Endothelial cell of umbilical vein (primary cell): Measurements from ENCODE around the gene LNX2. TPM values are rescaled to one million over a fixed set of nuclear protein-coding genes. Genes with fewer than 3 reads are reported as not detected.

Experiments used
- BruUV-seq: library from RNA; stranded (reverse); fragments of 400-500 nt; replicated peaks from 2 replicates; lab custom pipeline; 2021; lab: Mats Ljungman, UMichigan
- CTCF ChIA-PET: fragments of 300-600, 350-600 bp; sonication (Branson Sonifier 250); formaldehyde crosslinking; loops from one replicate; lab custom pipeline; 2021; ENCODE audit warnings: antibody characterized with exemption, inconsistent platforms; lab: Charles Lee
- POLR2A ChIA-PET: fragments of 300-600, 350-600 bp; sonication (Branson Sonifier 250); formaldehyde crosslinking; loops from one replicate; lab custom pipeline; 2021; ENCODE audit warnings: antibody characterized with exemption, inconsistent platforms; lab: Charles Lee
- DNase-seq: peaks from one replicate; pipeline ENCODE4 v3.0.0-alpha.2; 2011; ENCODE audit warnings: low read depth, low spot score
- FAIRE-seq: peaks from 2 replicates; lab custom pipeline; 2011; peaks lifted over from hg19 to GRCh38; lab: Jason Lieb, UNC
- H2AFZ ChIP-seq: 2 replicates; pipeline ENCODE4 v1.6.0; 2012; ENCODE audit warnings: low read depth, low read length, control low read depth, inconsistent platforms
- H3K27ac ChIP-seq: 2 replicates; pipeline ENCODE4 v1.5.1; 2011; ENCODE audit warnings: low read depth, mild to moderate bottlenecking, control low read depth, low read length, moderate library complexity; ENCODE audit not compliant: insufficient read depth
- H3K27me3 ChIP-seq, 2 experiments: 2 replicates each; pipeline versions ENCODE4 v1.6.0 to v1.6.1; 2011; ENCODE audit warnings: low read length in 2 of 2, mixed read lengths in 1 of 2; ENCODE audit not compliant: control insufficient read depth in 2 of 2, insufficient read depth in 2 of 2
- H3K36me3 ChIP-seq, 2 experiments: 2 replicates in 1 of 2; 3 replicates in 1 of 2; pipeline ENCODE4 v1.5.1; 2011; ENCODE audit warnings: low read length in 2 of 2, mild to moderate bottlenecking in 1 of 2, moderate library complexity in 1 of 2; ENCODE audit not compliant: control insufficient read depth in 2 of 2, insufficient read depth in 2 of 2; ENCODE audit errors: extremely low read depth in 1 of 2
- H3K4me1 ChIP-seq: 3 replicates; pipeline ENCODE4 v1.5.1; 2011; ENCODE audit warnings: mild to moderate bottlenecking, low read length; ENCODE audit not compliant: control insufficient read depth, insufficient read depth; ENCODE audit errors: extremely low read depth
- H3K4me2 ChIP-seq: 2 replicates; pipeline ENCODE4 v1.6.1; 2011; ENCODE audit warnings: low read length, control low read depth, mixed read lengths; ENCODE audit not compliant: insufficient read depth
- H3K4me3 ChIP-seq, 3 experiments: fragments of 200-600 bp in 1 of 3; sonication (generic), shearing (Covaris generic) in 1 of 3; replicated peaks in 1 of 3; 2 replicates each; pipeline ENCODE4 v1.5.1; 2011 to 2016; ENCODE audit warnings: control low read depth in 3 of 3, low read length in 3 of 3, mild to moderate bottlenecking in 2 of 3, inconsistent platforms in 1 of 3, low read depth in 1 of 3, moderate library complexity in 1 of 3; ENCODE audit not compliant: insufficient read depth in 1 of 3
- H3K79me2 ChIP-seq: 2 replicates; pipeline ENCODE4 v1.6.0; 2012; ENCODE audit warnings: low read length, inconsistent platforms; ENCODE audit not compliant: control insufficient read depth, insufficient read depth
- H3K9ac ChIP-seq: replicated peaks from 2 replicates; pipeline ENCODE3; 2011; ENCODE audit warnings: low read length, control low read depth; ENCODE audit not compliant: insufficient read depth; ENCODE audit errors: extremely low read depth
- H3K9me1 ChIP-seq: replicated peaks from 3 replicates; pipeline ENCODE4 v1.6.0; 2011; ENCODE audit warnings: mild to moderate bottlenecking, low read length; ENCODE audit not compliant: control insufficient read depth, insufficient read depth; ENCODE audit errors: extremely low read depth
- H3K9me3 ChIP-seq: replicated peaks from 2 replicates; pipeline ENCODE4 v1.5.1; 2012; ENCODE audit warnings: low read length, inconsistent platforms; ENCODE audit not compliant: control insufficient read depth, insufficient read depth
- H4K20me1 ChIP-seq: replicated peaks from 2 replicates; pipeline ENCODE3; 2011; ENCODE audit warnings: mild to moderate bottlenecking, low read length; ENCODE audit not compliant: control insufficient read depth, insufficient read depth; ENCODE audit errors: extremely low read depth
- EZH2 ChIP-seq: IDR thresholded peaks from 2 replicates; pipeline ENCODE4 v1.6.1; 2012; ENCODE audit warnings: borderline replicate concordance, low read depth, mild to moderate bottlenecking, moderate library complexity, low read length, inconsistent platforms; ENCODE audit not compliant: severe bottlenecking
- FOS ChIP-seq: IDR thresholded peaks from 2 replicates; pipeline ENCODE4 v1.6.1; 2011; ENCODE audit warnings: mild to moderate bottlenecking, low read length, moderate library complexity, borderline replicate concordance; ENCODE audit not compliant: insufficient read depth
- GATA2 ChIP-seq: IDR thresholded peaks from 2 replicates; pipeline ENCODE4 v1.7.0; 2011; ENCODE audit warnings: low read depth, mild to moderate bottlenecking, moderate library complexity, mixed read lengths, low read length; ENCODE audit not compliant: insufficient read length, insufficient read depth
- JUN ChIP-seq: IDR thresholded peaks from 2 replicates; pipeline ENCODE4 v1.6.1; 2011; ENCODE audit warnings: borderline replicate concordance, low read depth; ENCODE audit not compliant: insufficient read length, insufficient read depth
- MYC ChIP-seq: IDR thresholded peaks from one replicate; pipeline ENCODE4 v1.6.1; 2011; ENCODE audit warnings: mild to moderate bottlenecking, low read depth, low read length
- POLR2A ChIP-seq: IDR thresholded peaks from 2 replicates; pipeline ENCODE4 v1.6.1; 2012; ENCODE audit warnings: low read depth, mild to moderate bottlenecking, control low read depth, low read length
- POLR2AphosphoS5 ChIP-seq: IDR thresholded peaks from 2 replicates; pipeline ENCODE4 v1.6.1; 2012; ENCODE audit warnings: low read depth, mild to moderate bottlenecking, control low read depth, low read length, moderate library complexity; ENCODE audit not compliant: insufficient read depth
- dilution Hi-C: fragments of 300-500 bp; cut with MboI; formaldehyde crosslinking; loops from one replicate; pipeline ENCODE4 v1.15.0; 2019; ENCODE audit warnings: low sequenced_read_pairs; ENCODE audit not compliant: extremely low pct_ligation_motif_present
- intact Hi-C: fragments of 100-400 bp; cut with micrococcal nuclease; formaldehyde crosslinking; loops from one replicate; pipeline ENCODE4 v1.10.0; 2022
- polyA plus RNA-seq, 4 experiments: library from polyadenylated mRNA; depleted of rRNA in 3 of 4; stranded (reverse) in 3 of 4; unstranded in 1 of 4; fragments of >200 nt; gene quantifications; 2 replicates each; pipeline versions ENCODE4 v1.2.1 to v1.2.3, GENCODE V29; 2011 to 2012; ENCODE audit warnings: missing spikeins in 1 of 4
- total RNA-seq: library from RNA; stranded (reverse); gene quantifications from 2 replicates; pipeline ENCODE4 v1.2.3, GENCODE V29; 2021

LNX2 gene
- total and polyA plus RNA-seq, 2 donors (not counting 3 experiments of a cell fraction or from before 2014, with no cell fraction given), result 7.0 to 9.1 TPM

DNA sequence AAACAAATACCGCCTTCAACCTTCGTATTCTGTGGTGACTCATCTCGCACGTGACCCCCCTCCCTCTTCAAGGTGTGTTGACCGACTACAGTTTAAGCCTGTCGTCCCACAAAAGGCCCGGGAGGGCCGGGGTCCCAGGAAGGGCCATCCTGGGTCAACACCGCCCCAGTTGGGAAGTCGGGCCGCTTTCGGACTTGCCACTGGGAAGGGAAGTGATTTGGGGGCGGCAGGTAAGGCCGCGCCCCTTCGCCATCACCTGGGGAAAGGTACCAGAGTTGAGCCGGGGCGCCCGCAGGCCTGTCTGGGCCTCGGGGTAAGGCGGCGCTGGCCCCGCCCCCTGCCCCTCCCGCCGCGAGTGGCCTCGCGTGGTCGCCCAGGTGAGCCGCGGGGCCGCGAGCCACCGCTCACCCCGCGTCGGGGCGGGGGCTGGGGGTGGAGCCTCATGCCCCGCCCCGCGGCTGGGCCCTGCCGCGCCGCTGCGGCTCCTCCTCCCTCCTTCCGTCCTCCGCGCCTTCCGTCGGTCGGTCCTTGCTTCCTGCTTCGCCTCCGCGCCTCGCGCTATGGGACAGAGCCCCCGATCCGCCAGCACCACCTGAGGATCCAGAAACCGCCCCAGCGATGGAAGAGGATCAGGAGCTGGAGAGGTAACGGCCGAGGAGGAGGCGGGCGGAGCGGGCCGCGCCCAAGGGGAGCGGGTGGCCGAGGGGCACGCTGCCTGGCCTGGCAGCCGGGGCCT is 1.2 kb upstream of the LNX2 start, which contains the start of gene POLR1D:
POLR1D (plus strand) TSS at position 527 of the 736 bp plus-strand sequence; CDS start at position 619, 92 bp downstream.
- intact Hi-C loops (loop anchor here (1.0 to 10.0 kb wide), 6 partner anchors 49 to 206 kb away; partner anchors contain the start of genes GSX1 and MTIF3), dilution Hi-C loops (no loop called here)
- H3K4me2 ChIP-seq, result peak within 1 kb of the TSS; percentile 89
- no TSS peak for BruUV-seq
- DNase-seq (peak; percentile 71), FAIRE-seq (peak; percentile 73)
- H4K20me1 ChIP-seq, result peaks cover 7% of the 10 kb centered on the region
- no peaks in the 10 kb centered on the region for H3K9me1 ChIP-seq
- ChIA-PET POLR2A (interaction anchor here (1.3 kb wide), 1 partner anchor 22 kb away, joined by 3 read pairs; no protein-coding TSS in a partner anchor), CTCF (interaction anchor here (0.6 to 6.3 kb wide), 12 partner anchors 9 to 332 kb away, joined by 3 to 45 read pairs (median 4); no protein-coding TSS in a partner anchor)
- TF ChIP-seq EZH2, result no peak
- TF ChIP-seq POLR2AphosphoS5, result peak; percentile 66
- no peak for TF ChIP-seq JUN
- peak; percentile 39 for TF ChIP-seq FOS
- TF ChIP-seq GATA2, result no peak
- TF ChIP-seq MYC, result no peak
- peak; percentile 81 for TF ChIP-seq POLR2A
- H3K79me2 ChIP-seq, result peaks cover 70% of the 10 kb centered on the region
- peaks cover 2 to 4% of the 10 kb centered on the region in 2 experiments for H3K36me3 ChIP-seq
- no peaks in the 10 kb centered on the region for H3K27me3 ChIP-seq
- peaks cover 17% of the 10 kb centered on the region for H3K4me1 ChIP-seq
- peak within 1 kb of the TSS; percentile 65 to 85 (median 83) for H3K4me3 ChIP-seq
- H3K9me3 ChIP-seq, result no peaks in the 10 kb centered on the region
- peak within 1 kb of the TSS; percentile 80 for H3K9ac ChIP-seq
- H2AFZ ChIP-seq, result peak within 1 kb of the TSS; percentile 66
- peak within 1 kb of the TSS; percentile 64 for H3K27ac ChIP-seq
